HepG2 (cell line): ENCODE results near the gene KIF2C. TPM values are rescaled to one million over a fixed set of nuclear protein-coding genes. Genes with fewer than 3 reads are reported as not detected.
A peak's percentile ranks its signal among the peaks of the same experiment; 100 is the strongest.

Experiments
- CHCHD3 ChIP-seq: sonication (generic); formaldehyde crosslinking; IDR thresholded peaks from 2 replicates; pipeline ENCODE4 v1.8.0; 2022; ENCODE audit warnings: mild to moderate bottlenecking, missing genetic modification reagents, moderate library complexity
- DR1 ChIP-seq: sonication (generic); formaldehyde crosslinking; IDR thresholded peaks from 2 replicates; pipeline ENCODE4 v1.8.0; 2021; ENCODE audit warnings: mild to moderate bottlenecking, missing genetic modification reagents, inconsistent platforms
- ELF1 ChIP-seq: sonication (generic); formaldehyde crosslinking; IDR thresholded peaks from 2 replicates; pipeline ENCODE4 v1.4.0; 2020; ENCODE audit warnings: missing genetic modification reagents
- GABPB1 ChIP-seq: IDR thresholded peaks from 2 replicates; pipeline ENCODE4 v1.6.1; 2016; ENCODE audit warnings: mild to moderate bottlenecking, missing genetic modification reagents, moderate library complexity, missing compliant biosample characterization
- GLI4 ChIP-seq: sonication (generic); formaldehyde crosslinking; IDR thresholded peaks from 2 replicates; pipeline ENCODE4 v1.5.1; 2020; ENCODE audit warnings: missing genetic modification reagents, mild to moderate bottlenecking, moderate library complexity, borderline replicate concordance
- HDAC6 ChIP-seq: fragments of 200-600 bp; sonication (generic); IDR thresholded peaks from 2 replicates; pipeline ENCODE4 v1.7.0; 2017; ENCODE audit warnings: mild to moderate bottlenecking, antibody characterized with exemption, low read length, low read depth
- KDM5A ChIP-seq: fragments of 200-600 bp; sonication (generic); IDR thresholded peaks from 2 replicates; pipeline ENCODE4 v1.7.0; 2018; ENCODE audit warnings: antibody characterized with exemption, mild to moderate bottlenecking, low read length, borderline replicate concordance
- KDM5B ChIP-seq: sonication (generic); formaldehyde crosslinking; IDR thresholded peaks from 2 replicates; pipeline ENCODE4 v1.4.0; 2020; ENCODE audit warnings: missing genetic modification reagents, mild to moderate bottlenecking, borderline replicate concordance
- KLF15 ChIP-seq: sonication (generic); formaldehyde crosslinking; IDR thresholded peaks from 2 replicates; pipeline ENCODE4 v1.8.1; 2023; ENCODE audit warnings: borderline replicate concordance, mild to moderate bottlenecking, inconsistent platforms, missing genetic modification reagents, mixed read lengths
- KLF16 ChIP-seq, 2 experiments: sonication (generic) in 1 of 2; formaldehyde crosslinking in 1 of 2; IDR thresholded peaks; 2 replicates each; pipeline versions ENCODE4 v1.6.1 to v1.8.0; 2016 to 2023; ENCODE audit warnings: missing genetic modification reagents in 2 of 2, missing compliant biosample characterization in 1 of 2
- MXD3 ChIP-seq: IDR thresholded peaks from 2 replicates; pipeline ENCODE4 v1.6.1; 2016; ENCODE audit warnings: mild to moderate bottlenecking, missing biosample characterization, missing genetic modification reagents
- NCOA5 ChIP-seq: sonication (generic); formaldehyde crosslinking; IDR thresholded peaks from 2 replicates; pipeline ENCODE4 v1.4.0; 2020; ENCODE audit warnings: missing genetic modification reagents
- NFKB2 ChIP-seq: sonication (generic); formaldehyde crosslinking; IDR thresholded peaks from 2 replicates; pipeline ENCODE4 v1.4.0; 2020; ENCODE audit warnings: missing genetic modification reagents, borderline replicate concordance
- PAWR ChIP-seq: sonication (generic); formaldehyde crosslinking; IDR thresholded peaks from 2 replicates; pipeline ENCODE4 v1.4.0; 2020; ENCODE audit warnings: missing genetic modification reagents, mild to moderate bottlenecking, borderline replicate concordance
- POLR2AphosphoS5 ChIP-seq: IDR thresholded peaks from 2 replicates; pipeline ENCODE4 v1.6.1; 2012; ENCODE audit warnings: low read depth, low read length
- RARG ChIP-seq: sonication (generic); formaldehyde crosslinking; IDR thresholded peaks from 2 replicates; pipeline ENCODE4 v1.4.0; 2020; ENCODE audit warnings: low read depth, mild to moderate bottlenecking, missing genetic modification reagents
- REXO4 ChIP-seq: sonication (generic); formaldehyde crosslinking; IDR thresholded peaks from 2 replicates; pipeline ENCODE4 v1.8.0; 2022; ENCODE audit warnings: missing genetic modification reagents, mild to moderate bottlenecking, borderline replicate concordance
- RFX3 ChIP-seq: IDR thresholded peaks from 2 replicates; pipeline ENCODE4 v1.6.1; 2016; ENCODE audit warnings: missing biosample characterization, missing genetic modification reagents
- SOX6 ChIP-seq, 2 experiments: fragments of 450-650 bp in 1 of 2; sonication (generic) in 1 of 2; formaldehyde crosslinking in 1 of 2; IDR thresholded peaks; 2 replicates each; pipeline versions ENCODE4 v1.4.0 to v1.6.1; 2017 to 2020; ENCODE audit warnings: antibody characterized with exemption in 1 of 2, mild to moderate bottlenecking in 1 of 2, missing genetic modification reagents in 1 of 2
- ZNF124 ChIP-seq: sonication (generic); formaldehyde crosslinking; IDR thresholded peaks from 2 replicates; pipeline ENCODE4 v1.4.0; 2020; ENCODE audit warnings: missing genetic modification reagents
- ZNF256 ChIP-seq: sonication (generic); formaldehyde crosslinking; conservative IDR thresholded peaks from 2 replicates; pipeline ENCODE4 v1.4.0; 2020; ENCODE audit warnings: missing genetic modification reagents
- ZNF44 ChIP-seq: sonication (generic); formaldehyde crosslinking; IDR thresholded peaks from 2 replicates; pipeline ENCODE4 v1.5.1; 2020; ENCODE audit warnings: mild to moderate bottlenecking, missing genetic modification reagents
- ZNF558 ChIP-seq: sonication (generic); formaldehyde crosslinking; IDR thresholded peaks from 2 replicates; pipeline ENCODE4 v1.9.0; 2022; ENCODE audit warnings: mild to moderate bottlenecking, missing genetic modification reagents, borderline replicate concordance
- ZNF644 ChIP-seq: IDR thresholded peaks from 2 replicates; pipeline ENCODE4 v1.6.1; 2016; ENCODE audit warnings: low read depth
- ZNF816 ChIP-seq: sonication (generic); formaldehyde crosslinking; IDR thresholded peaks from 2 replicates; pipeline ENCODE4 v1.8.0; 2022; ENCODE audit warnings: missing genetic modification reagents, mild to moderate bottlenecking, borderline replicate concordance
- ZNF883 ChIP-seq: sonication (generic); formaldehyde crosslinking; IDR thresholded peaks from 2 replicates; pipeline ENCODE4 v1.5.1; 2020; ENCODE audit warnings: mild to moderate bottlenecking, missing genetic modification reagents; ENCODE audit errors: not compliant biosample characterization
- polyA plus RNA-seq, 8 experiments: library from polyadenylated mRNA; depleted of rRNA in 3 of 8; stranded (reverse) in 7 of 8; unstranded in 1 of 8; fragments of >200 nt; fragmentation: Illumina TruSeq in 4 of 8; extraction: Trizol in 4 of 8; gene quantifications; 2 replicates each; pipeline versions ENCODE4 v1.2.1 to v1.2.3, GENCODE V29; 2011 to 2016; ENCODE audit warnings: low read depth in 4 of 8, missing spikeins in 1 of 8, mixed read lengths in 1 of 8; ENCODE audit not compliant: insufficient read depth in 1 of 8
- total RNA-seq, 5 experiments: library from RNA; depleted of rRNA; stranded (reverse); fragments of >200 nt; fragmentation: Illumina TruSeq; extraction: Trizol; gene quantifications; 2 replicates each; pipeline ENCODE4 v1.2.3, GENCODE V29; 2016; ENCODE audit warnings: low read depth in 1 of 5
- TF ChIP-seq, protein P1 (sequence below): conservative IDR thresholded peaks from 2 replicates; pipeline ENCODE4 v1.6.1; 2018; ENCODE audit warnings: missing genetic modification reagents
- TF ChIP-seq, protein P2 (sequence below): sonication (generic); formaldehyde crosslinking; IDR thresholded peaks from 2 replicates; pipeline ENCODE4 v1.8.0; 2022; ENCODE audit warnings: missing genetic modification reagents, mild to moderate bottlenecking, inconsistent platforms, borderline replicate concordance

The KIF2C gene
- total and polyA plus RNA-seq, 2 of the 13 experiments (the other 11 are each of a cell fraction or from before 2014, with no cell fraction given): 29.7 to 53.7 TPM

DNA sequence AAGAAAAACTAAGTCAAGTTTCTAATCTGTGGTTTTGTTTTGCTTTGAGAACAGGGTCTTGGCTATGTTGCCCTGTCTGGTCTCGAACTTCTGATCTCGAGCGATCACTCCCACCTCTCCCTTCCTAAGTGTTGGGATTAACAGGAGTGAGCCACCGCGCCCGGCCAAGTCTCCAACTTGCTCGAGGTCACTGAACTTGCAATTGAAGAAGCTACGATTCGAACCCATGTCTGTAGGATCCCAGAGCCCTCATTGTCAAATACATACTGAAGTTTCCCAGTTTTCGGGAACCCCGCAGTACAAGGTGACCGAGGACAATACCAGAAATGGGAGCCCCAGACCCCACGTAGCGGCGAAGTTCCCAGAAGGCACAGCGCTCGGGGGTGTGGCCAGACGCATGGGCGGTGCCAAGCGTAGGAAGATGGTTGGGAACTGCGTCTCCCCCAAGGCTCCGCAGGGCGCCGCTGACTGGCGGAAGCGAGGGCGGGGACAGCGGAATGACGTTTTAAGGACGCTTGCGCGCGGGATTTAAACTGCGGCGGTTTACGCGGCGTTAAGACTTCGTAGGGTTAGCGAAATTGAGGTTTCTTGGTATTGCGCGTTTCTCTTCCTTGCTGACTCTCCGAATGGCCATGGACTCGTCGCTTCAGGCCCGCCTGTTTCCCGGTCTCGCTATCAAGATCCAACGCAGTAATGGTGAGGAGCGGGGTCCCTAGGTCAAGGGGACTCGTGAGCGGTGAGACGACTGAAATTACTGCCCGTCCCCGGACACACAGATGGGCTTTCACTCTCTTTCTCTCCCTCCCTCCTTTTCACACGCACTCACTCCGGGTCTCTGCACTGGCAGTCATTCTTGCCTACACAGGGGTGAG lies at the start of gene KIF2C (continued):
- TF ChIP-seq MXD3 (CRISPR knock-in tag): 0 out of 2 replicates have a peak, but pooled peaks have one; percentile 57
- no peak for TF ChIP-seq RFX3 (CRISPR knock-in tag)
- TF ChIP-seq KDM5B (CRISPR knock-in tag): no peak
- TF ChIP-seq ZNF44 (CRISPR knock-in tag): no peak
- TF ChIP-seq HDAC6: no peak
- peak; percentile 58; the same call in 1 of the 2 replicates for TF ChIP-seq NFKB2
- no peak for TF ChIP-seq SOX6 (IDR thresholded peaks at IDR 0.05)
- TF ChIP-seq SOX6 (CRISPR knock-in tag; IDR thresholded peaks at IDR 0.05): peak; percentile 59
- peak; percentile 84 for TF ChIP-seq KDM5A
- TF ChIP-seq ZNF124 (CRISPR knock-in tag): 0 out of 2 replicates have a peak, but pooled peaks have one; percentile 62
- peak; percentile 36; the same call in 1 of the 2 replicates for TF ChIP-seq KLF15 (CRISPR knock-in tag)
- no peak for TF ChIP-seq PAWR
- no peak for TF ChIP-seq NCOA5 (CRISPR knock-in tag)
- TF ChIP-seq GLI4: no peak
- peak; percentile 85; the same call in 1 of the 2 replicates for TF ChIP-seq ZNF256 (CRISPR knock-in tag)
- TF ChIP-seq CHCHD3 (CRISPR knock-in tag): no peak
- TF ChIP-seq ELF1 (CRISPR knock-in tag): peak; percentile 81
- peak; percentile 98 for TF ChIP-seq POLR2AphosphoS5
- peak in 1 of 2 experiments; percentile 84; a peak in 2 of 4 replicates for TF ChIP-seq KLF16 (CRISPR knock-in tag; IDR thresholded peaks at IDR 0.05)
- TF ChIP-seq, protein P1, sequence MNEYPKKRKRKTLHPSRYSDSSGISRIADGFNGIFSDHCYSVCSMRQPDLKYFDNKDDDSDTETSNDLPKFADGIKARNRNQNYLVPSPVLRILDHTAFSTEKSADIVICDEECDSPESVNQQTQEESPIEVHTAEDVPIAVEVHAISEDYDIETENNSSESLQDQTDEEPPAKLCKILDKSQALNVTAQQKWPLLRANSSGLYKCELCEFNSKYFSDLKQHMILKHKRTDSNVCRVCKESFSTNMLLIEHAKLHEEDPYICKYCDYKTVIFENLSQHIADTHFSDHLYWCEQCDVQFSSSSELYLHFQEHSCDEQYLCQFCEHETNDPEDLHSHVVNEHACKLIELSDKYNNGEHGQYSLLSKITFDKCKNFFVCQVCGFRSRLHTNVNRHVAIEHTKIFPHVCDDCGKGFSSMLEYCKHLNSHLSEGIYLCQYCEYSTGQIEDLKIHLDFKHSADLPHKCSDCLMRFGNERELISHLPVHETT (CRISPR knock-in tag): no peak
- TF ChIP-seq, protein P2, sequence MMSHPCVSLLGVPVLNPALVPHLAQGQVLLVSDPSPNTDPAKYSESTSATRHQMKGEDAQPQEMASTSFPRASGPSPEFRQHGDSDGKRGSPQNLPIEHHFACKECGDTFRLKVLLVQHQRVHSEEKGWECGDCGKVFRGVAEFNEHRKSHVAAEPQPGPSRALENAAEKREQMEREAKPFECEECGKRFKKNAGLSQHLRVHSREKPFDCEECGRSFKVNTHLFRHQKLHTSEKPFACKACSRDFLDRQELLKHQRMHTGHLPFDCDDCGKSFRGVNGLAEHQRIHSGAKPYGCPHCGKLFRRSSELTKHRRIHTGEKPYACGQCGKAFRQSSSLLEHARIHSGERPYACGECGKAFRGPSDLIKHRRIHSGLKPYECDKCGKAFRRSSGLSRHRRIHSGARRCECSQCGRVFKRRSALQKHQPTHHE (CRISPR knock-in tag): no peak; the same call in 1 of the 2 replicates
- TF ChIP-seq ZNF816 (CRISPR knock-in tag): no peak; the same call in 1 of the 2 replicates
- no peak for TF ChIP-seq RARG (CRISPR knock-in tag)
- TF ChIP-seq REXO4: no peak
- TF ChIP-seq ZNF558 (CRISPR knock-in tag): no peak
- TF ChIP-seq GABPB1: peak; percentile 94
- TF ChIP-seq ZNF883 (CRISPR knock-in tag): peak; percentile 48
- peak; percentile 76 for TF ChIP-seq DR1 (CRISPR knock-in tag)
- TF ChIP-seq ZNF644 (CRISPR knock-in tag): no peak
